ENCODE data around the gene PTGES3.

GRCh38 chr12:56644654-56645053 lies 43.4 kb downstream of the PTGES3 start:
- TF ChIP-seq, protein P1, sequence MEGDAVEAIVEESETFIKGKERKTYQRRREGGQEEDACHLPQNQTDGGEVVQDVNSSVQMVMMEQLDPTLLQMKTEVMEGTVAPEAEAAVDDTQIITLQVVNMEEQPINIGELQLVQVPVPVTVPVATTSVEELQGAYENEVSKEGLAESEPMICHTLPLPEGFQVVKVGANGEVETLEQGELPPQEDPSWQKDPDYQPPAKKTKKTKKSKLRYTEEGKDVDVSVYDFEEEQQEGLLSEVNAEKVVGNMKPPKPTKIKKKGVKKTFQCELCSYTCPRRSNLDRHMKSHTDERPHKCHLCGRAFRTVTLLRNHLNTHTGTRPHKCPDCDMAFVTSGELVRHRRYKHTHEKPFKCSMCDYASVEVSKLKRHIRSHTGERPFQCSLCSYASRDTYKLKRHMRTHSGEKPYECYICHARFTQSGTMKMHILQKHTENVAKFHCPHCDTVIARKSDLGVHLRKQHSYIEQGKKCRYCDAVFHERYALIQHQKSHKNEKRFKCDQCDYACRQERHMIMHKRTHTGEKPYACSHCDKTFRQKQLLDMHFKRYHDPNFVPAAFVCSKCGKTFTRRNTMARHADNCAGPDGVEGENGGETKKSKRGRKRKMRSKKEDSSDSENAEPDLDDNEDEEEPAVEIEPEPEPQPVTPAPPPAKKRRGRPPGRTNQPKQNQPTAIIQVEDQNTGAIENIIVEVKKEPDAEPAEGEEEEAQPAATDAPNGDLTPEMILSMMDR (conservative IDR thresholded peaks at IDR 0.05; ENCODE audit: low read length) = no peak
- no peak for TF ChIP-seq EZH2phosphoT487 (IDR thresholded peaks at IDR 0.05; ENCODE audit: borderline replicate concordance)
